GM23248 (cell line): ENCODE results near the gene B2M. TPM values are rescaled to one million over a fixed set of nuclear protein-coding genes. Genes with fewer than 3 reads are reported as not detected.
"Not testable (repeated sequence)": the region's sequence is repeated elsewhere in the genome, so short reads cannot be mapped to it uniquely, and the experiment has no call there.

ENCODE experiments used
- DNase-seq: peaks from one replicate; pipeline ENCODE4 v3.0.0-alpha.2; 2015
- H2AFZ ChIP-seq: fragments of 200-600 bp; sonication (generic); 2 replicates; pipeline ENCODE4 v1.6.1; 2016; ENCODE audit warnings: antibody characterized with exemption
- H3F3A ChIP-seq: fragments of 200-600 bp; sonication (generic); 2 replicates; pipeline ENCODE4 v1.6.1; 2016; ENCODE audit warnings: mild to moderate bottlenecking, antibody characterized with exemption, mixed run types; ENCODE audit not compliant: insufficient read depth
- H3K27ac ChIP-seq: fragments of 200-600 bp; sonication (generic); 2 replicates; pipeline ENCODE4 v1.5.1; 2016; ENCODE audit warnings: mild to moderate bottlenecking
- H3K27me3 ChIP-seq: fragments of 200-600 bp; sonication (generic); replicated peaks from 2 replicates; pipeline ENCODE4 v1.6.1; 2016; ENCODE audit warnings: mild to moderate bottlenecking; ENCODE audit not compliant: insufficient read depth
- H3K36me3 ChIP-seq: fragments of 200-600 bp; sonication (generic); 2 replicates; pipeline ENCODE4 v1.6.1; 2016; ENCODE audit warnings: low read depth, mild to moderate bottlenecking
- H3K4me1 ChIP-seq: fragments of 200-600 bp; sonication (generic); 2 replicates; pipeline ENCODE4 v1.6.1; 2016; ENCODE audit warnings: mild to moderate bottlenecking; ENCODE audit not compliant: insufficient read depth
- H3K4me2 ChIP-seq: fragments of 200-600 bp; sonication (generic); one replicate; pipeline ENCODE4 v1.6.1; 2016; ENCODE audit warnings: mild to moderate bottlenecking; ENCODE audit not compliant: unreplicated experiment
- H3K4me3 ChIP-seq: fragments of 200-600 bp; sonication (generic); 2 replicates; pipeline ENCODE4 v1.5.1; 2016; ENCODE audit warnings: mild to moderate bottlenecking
- H3K79me2 ChIP-seq: fragments of 200-600 bp; sonication (generic); 2 replicates; pipeline ENCODE4 v1.6.1; 2016; ENCODE audit warnings: mild to moderate bottlenecking; ENCODE audit not compliant: insufficient read depth
- H3K9ac ChIP-seq: fragments of 200-600 bp; sonication (generic); 2 replicates; pipeline ENCODE4 v1.6.1; 2016; ENCODE audit warnings: mild to moderate bottlenecking
- H3K9me2 ChIP-seq: fragments of 200-600 bp; sonication (generic); 2 replicates; pipeline ENCODE4 v1.6.1; 2016; ENCODE audit warnings: mixed run types, mild to moderate bottlenecking, moderate library complexity; ENCODE audit not compliant: insufficient read depth
- H3K9me3 ChIP-seq: fragments of 200-600 bp; sonication (generic); one replicate; pipeline ENCODE4 v1.6.1; 2017; ENCODE audit warnings: low read depth
- H4K20me1 ChIP-seq: fragments of 200-600 bp; sonication (generic); 2 replicates; pipeline ENCODE4 v1.6.0; 2016; ENCODE audit not compliant: insufficient read depth
- EZH2 ChIP-seq: fragments of 200-600 bp; sonication (generic); IDR thresholded peaks from 2 replicates; pipeline ENCODE4 v1.6.1; 2018; ENCODE audit warnings: antibody characterized with exemption, mild to moderate bottlenecking; ENCODE audit not compliant: insufficient read depth, poor library complexity, severe bottlenecking
- EZH2phosphoT487 ChIP-seq: fragments of 200-600 bp; sonication (generic); IDR thresholded peaks from 2 replicates; pipeline ENCODE4 v1.6.1; 2018; ENCODE audit warnings: antibody characterized with exemption, moderate library complexity, mild to moderate bottlenecking, low read depth; ENCODE audit not compliant: insufficient read depth
- WGBS, 2 experiments: methylation state at CpG; one replicate each; pipeline ENCODE4 v1.1.6; 2015 to 2017; ENCODE audit warnings: low lambda C conversion rate in 2 of 2, low coverage in 1 of 2; ENCODE audit errors: missing lambda C conversion rate in 2 of 2; 5-methylcytosine and 5-hydroxymethylcytosine counted together
- in situ Hi-C: fragments of 300-500 bp; cut with MboI; formaldehyde crosslinking; loops from 2 replicates; pipeline ENCODE4 v1.15.0; 2020
- polyA plus RNA-seq: library from polyadenylated mRNA; unstranded; fragments of >200 nt; fragmentation: Nextera tagmentation; extraction: Ambion mirVana; gene quantifications from 2 replicates; pipeline ENCODE4 v1.2.1, GENCODE V29; 2016
- total RNA-seq: library from RNA; depleted of rRNA; stranded (reverse); fragments of >200 nt; shearing (Covaris generic); gene quantifications from 2 replicates; pipeline ENCODE4 v1.2.3, GENCODE V29; 2014

The B2M gene
- total and polyA plus RNA-seq, 2 experiments from 2014 or later = 2,442 to 3,619 TPM

- peak overlapping the region; percentile 34 for H3K27ac ChIP-seq
- in situ Hi-C loops = no loop called here
- H3K4me3 ChIP-seq = peak overlapping the region; percentile 34
- no peaks in the 10 kb centered on the region for H3F3A ChIP-seq
- peaks cover 5% of the 10 kb centered on the region; the same call in 1 of the 2 replicates for H3K27me3 ChIP-seq
- H4K20me1 ChIP-seq = no peaks in the 10 kb centered on the region
- H3K4me2 ChIP-seq = peak overlapping the region; percentile 30
- peak overlapping the region; percentile 27; the same call in 1 of the 2 replicates for H3K9ac ChIP-seq
- H2AFZ ChIP-seq = peak overlapping the region; percentile 63
- no peaks in the 10 kb centered on the region for H3K36me3 ChIP-seq
- no peaks in the 10 kb centered on the region for H3K79me2 ChIP-seq
- no peaks in the 10 kb centered on the region for H3K9me2 ChIP-seq
- DNase-seq = peak; percentile 71
- TF ChIP-seq EZH2phosphoT487 (no peak), EZH2 (no peak)
- no peaks in the 10 kb centered on the region for H3K4me1 ChIP-seq
- no peaks in the 10 kb centered on the region for H3K9me3 ChIP-seq
- 33 to 52% methylated on average over 4 of the region's 4 CpGs for WGBS, 2 experiments
These were observed 16.9 kb upstream of the B2M start for GRCh38 chr15:44694416-44694815.

GRCh38 chr15:44695294-44695693 lies 16.0 kb upstream of the B2M start:
- TF ChIP-seq EZH2phosphoT487 (no peak), EZH2 (no peak)
- Histone ChIP-seq H3F3A (no peaks in the 10 kb centered on the region), H3K79me2 (no peaks in the 10 kb centered on the region), H3K9ac (no peak overlapping the region), H3K4me3 (no peak overlapping the region), H2AFZ (peak overlapping the region; percentile 20; the same call in 1 of the 2 replicates), H3K9me2 (no peaks in the 10 kb centered on the region), H4K20me1 (no peaks in the 10 kb centered on the region), H3K4me1 (no peaks in the 10 kb centered on the region), H3K27me3 (peaks cover 5% of the 10 kb centered on the region; the same call in 1 of the 2 replicates), H3K4me2 (no peak overlapping the region), H3K27ac (no peak overlapping the region), H3K36me3 (no peaks in the 10 kb centered on the region), H3K9me3 (no peaks in the 10 kb centered on the region)
- no peak for DNase-seq
- in situ Hi-C loops = no loop called here
- 64 to 72% methylated on average over 3 of the region's 3 CpGs for WGBS, 2 experiments

DNA sequence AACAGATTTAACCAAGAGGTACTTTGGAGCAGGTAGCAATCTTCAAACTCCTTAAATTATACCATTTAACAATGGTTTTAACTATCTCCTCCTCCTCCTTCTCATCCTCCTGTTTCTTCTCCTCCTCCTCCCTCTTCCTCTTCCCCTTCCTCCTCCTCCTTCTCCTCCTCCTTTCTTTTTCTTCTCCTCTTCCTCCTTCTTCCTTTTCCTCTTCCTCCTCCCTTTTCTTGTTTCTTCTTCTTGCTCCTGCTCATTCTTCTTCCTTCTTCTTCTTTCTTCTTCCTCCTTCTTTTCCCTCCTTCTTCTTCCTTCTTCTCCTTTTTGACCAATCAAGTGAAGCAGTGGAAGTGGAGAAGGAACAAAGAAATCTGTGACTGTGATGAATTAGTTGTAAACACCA lies 14.3 kb upstream of the B2M start:
- Histone ChIP-seq H3K4me3 (no peak overlapping the region), H3K4me1 (no peaks in the 10 kb centered on the region), H3K27ac (no peak overlapping the region), H3K9ac (no peak overlapping the region), H3K4me2 (no peak overlapping the region), H3K9me2 (no peaks in the 10 kb centered on the region), H3F3A (no peaks in the 10 kb centered on the region), H3K79me2 (no peaks in the 10 kb centered on the region), H3K36me3 (no peaks in the 10 kb centered on the region), H4K20me1 (no peaks in the 10 kb centered on the region), H3K9me3 (no peaks in the 10 kb centered on the region), H3K27me3 (peaks cover 5% of the 10 kb centered on the region; the same call in 1 of the 2 replicates), H2AFZ (no peak overlapping the region)
- in situ Hi-C loops = no loop called here
- TF ChIP-seq EZH2phosphoT487 (no peak), EZH2 (no peak)
- DNase-seq = no peak

GRCh38 chr15:44698641-44699040 lies 12.7 kb upstream of the B2M start:
- TF ChIP-seq EZH2 (no peak), EZH2phosphoT487 (no peak)
- DNase-seq = no peak
- WGBS, 2 experiments = 43 to 52% methylated on average over 2 of the region's 2 CpGs
- H3K79me2 ChIP-seq = no peaks in the 10 kb centered on the region
- peaks cover 5% of the 10 kb centered on the region; the same call in 1 of the 2 replicates for H3K27me3 ChIP-seq
- H4K20me1 ChIP-seq = no peaks in the 10 kb centered on the region
- no peaks in the 10 kb centered on the region for H3F3A ChIP-seq
- in situ Hi-C loops = no loop called here
- H3K36me3 ChIP-seq = no peaks in the 10 kb centered on the region
- no peak overlapping the region for H2AFZ ChIP-seq
- H3K27ac ChIP-seq = no peak overlapping the region
- no peaks in the 10 kb centered on the region for H3K9me3 ChIP-seq
- H3K4me3 ChIP-seq = no peak overlapping the region
- H3K9ac ChIP-seq = no peak overlapping the region
- no peaks in the 10 kb centered on the region for H3K9me2 ChIP-seq
- no peak overlapping the region for H3K4me2 ChIP-seq
- H3K4me1 ChIP-seq = no peaks in the 10 kb centered on the region

- H3K4me3 ChIP-seq, H3K4me2 ChIP-seq, H3K79me2 ChIP-seq, H3K9me3 ChIP-seq, H3K4me1 ChIP-seq, H3F3A ChIP-seq, H3K9me2 ChIP-seq, H3K27ac ChIP-seq, H4K20me1 ChIP-seq, in situ Hi-C loops, H3K27me3 ChIP-seq, H2AFZ ChIP-seq, H3K9ac ChIP-seq, H3K36me3 ChIP-seq, DNase-seq: not testable (repeated sequence)
These were observed 10.6 kb upstream of the B2M start for GRCh38 chr15:44700676-44701075.
